Endothelial cell of hepatic sinusoid (primary cell): ENCODE data around the gene SMG1.
"Not testable (repeated sequence)": the region's sequence is repeated elsewhere in the genome, so short reads cannot be mapped to it uniquely, and the experiment has no call there.

Experiments used
- in situ Hi-C: cut with HindIII; loops from 2 replicates; pipeline ENCODE4 v1.10.0; 2017; ENCODE audit warnings: low sequenced_read_pairs

Gene SMG1

DNA sequence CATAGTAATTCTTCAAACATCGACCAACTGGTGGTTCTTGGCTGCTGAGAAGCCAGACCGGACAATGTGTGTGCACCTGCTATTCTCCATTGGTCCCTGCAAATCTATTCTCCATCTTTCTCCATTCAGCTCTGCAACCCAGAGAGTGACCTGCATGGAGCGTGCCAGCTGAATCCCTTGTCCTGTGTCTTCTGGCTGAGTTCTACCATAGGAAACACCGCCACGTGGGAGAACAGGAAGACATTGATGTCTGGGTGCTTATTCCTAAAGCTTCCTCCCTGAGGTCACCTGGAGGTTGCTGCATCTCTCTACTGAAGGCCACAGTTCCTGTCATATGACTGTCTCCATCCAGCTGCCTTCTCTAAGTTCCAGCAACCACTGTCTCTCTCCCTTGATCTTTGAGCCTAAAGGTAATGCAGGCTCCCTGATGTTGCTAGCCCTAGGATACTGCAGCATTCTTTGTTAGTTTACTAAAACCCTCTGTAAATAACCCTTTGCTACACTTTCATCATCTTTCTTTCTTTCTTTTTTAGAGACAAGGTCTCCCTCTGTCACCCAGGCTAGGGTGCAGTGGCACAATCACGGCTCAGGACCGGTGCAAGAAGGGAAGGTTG lies 10.6 kb upstream of the SMG1 start:
- in situ Hi-C loops, result no loop called here

DNA sequence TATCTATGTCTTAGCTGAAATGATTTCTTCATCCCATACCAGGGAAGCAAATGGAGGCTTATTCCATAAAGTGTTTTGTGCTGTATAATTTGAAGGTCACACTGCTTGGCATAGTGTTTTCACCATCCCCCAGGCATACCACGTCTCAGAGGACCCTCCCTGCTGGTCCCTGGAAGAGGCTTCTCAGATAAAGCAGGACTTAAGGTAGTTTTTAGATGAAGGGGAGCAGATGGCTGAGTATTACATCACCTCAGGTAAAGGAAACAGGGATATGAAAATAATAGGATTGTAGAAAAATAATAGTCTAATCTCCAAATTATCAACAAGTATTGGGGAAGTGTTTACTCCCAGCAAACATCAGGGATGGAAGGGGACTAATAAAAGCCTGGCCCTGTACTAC lies 7.3 kb upstream of the SMG1 start:
- in situ Hi-C loops, result no loop called here

DNA sequence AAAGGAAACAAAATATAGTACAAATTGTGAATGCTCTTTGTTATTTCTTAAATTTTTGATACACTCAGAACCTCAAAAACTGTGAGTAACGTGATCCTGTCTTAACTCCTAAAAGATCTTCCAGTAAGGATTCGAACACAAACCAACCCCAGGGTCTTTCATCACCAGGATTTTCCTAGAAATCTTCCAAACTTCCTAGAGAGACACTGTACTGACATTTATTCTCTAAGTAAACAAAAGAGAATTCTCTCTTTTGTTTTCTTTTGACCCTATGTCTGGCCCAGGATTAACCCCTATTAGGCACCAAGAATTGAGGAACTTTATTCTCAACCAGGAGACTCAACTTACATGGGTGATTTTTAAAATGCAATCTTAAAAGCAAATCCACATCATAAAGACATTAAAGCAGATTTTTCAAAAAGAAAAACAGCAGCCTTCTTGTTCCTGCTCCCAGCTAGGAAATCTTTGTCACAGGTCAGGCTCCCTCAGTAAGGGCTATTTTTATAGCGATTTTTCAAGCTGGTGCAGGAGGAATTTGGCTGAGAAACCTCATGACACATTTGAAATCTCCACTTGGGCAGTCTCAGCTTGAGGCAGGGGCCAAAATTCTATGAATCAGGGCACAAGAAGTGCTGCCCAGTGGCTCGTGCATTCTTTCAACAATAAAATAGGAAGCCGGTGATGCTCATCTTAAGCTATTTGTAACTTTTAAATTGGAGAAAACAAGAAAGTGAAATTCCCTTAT lies 6.2 kb upstream of the SMG1 start:
- in situ Hi-C loops, result no loop called here

DNA sequence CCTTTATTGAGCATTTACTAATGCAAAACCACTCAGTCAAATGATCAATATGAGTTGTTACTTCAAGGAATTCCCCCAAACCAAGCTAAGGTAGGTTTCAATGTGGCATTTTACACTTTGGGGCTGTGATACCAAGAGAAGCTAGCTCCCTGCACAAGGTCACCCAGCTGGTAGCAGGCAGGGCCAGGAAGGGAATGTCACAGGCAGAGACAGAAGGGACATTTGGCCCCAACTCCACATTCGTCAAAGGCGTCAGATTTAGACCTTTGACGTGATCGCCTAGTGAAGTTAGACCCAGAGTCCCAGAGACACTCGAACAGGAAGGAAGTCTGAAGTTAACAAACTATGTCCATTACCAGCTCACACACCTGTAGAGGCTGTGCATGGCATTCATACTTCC lies 5.5 kb upstream of the SMG1 start:
- in situ Hi-C loops, result no loop called here

DNA sequence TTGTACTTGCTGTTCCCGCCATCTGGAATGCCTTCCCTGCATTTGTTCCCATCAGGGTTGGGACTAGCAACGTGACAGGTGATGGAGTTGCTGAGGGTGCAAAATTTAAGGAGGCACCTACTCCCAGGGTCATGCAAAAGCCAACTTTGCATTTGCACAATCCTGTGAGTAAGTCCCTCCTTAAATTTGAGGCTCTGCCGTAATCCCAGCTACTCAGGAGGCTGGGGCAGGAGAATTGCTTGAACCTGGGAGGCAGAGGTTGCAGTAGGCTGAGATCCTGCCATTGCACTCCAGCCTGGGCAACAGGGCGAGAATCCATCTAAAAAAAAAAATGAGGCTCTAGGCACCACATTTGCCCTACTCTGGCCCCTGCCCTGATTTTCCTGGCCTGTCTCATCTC lies 3.9 kb upstream of the SMG1 start:
- in situ Hi-C loops, result not testable (repeated sequence)

DNA sequence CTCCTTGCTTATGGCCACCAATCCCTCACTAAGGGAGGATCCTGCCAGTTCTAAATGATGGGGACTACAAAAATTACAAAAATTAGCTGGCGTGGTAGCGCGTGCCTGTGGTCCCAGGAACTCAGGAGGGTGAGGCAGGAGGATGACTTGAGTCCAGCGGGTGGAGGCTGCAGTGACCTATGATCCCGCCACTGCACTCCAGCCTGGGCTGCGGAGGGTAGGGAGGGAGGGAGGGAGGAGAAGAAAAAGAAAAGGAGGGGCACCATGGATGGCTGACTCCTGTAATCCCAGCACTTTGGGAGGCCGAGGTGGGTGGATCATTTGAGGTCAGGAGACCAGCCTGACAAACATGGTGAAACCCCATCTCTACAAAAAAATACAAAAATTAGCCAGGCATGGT lies 1.9 kb upstream of the SMG1 start:
- in situ Hi-C loops, result not testable (repeated sequence)

DNA sequence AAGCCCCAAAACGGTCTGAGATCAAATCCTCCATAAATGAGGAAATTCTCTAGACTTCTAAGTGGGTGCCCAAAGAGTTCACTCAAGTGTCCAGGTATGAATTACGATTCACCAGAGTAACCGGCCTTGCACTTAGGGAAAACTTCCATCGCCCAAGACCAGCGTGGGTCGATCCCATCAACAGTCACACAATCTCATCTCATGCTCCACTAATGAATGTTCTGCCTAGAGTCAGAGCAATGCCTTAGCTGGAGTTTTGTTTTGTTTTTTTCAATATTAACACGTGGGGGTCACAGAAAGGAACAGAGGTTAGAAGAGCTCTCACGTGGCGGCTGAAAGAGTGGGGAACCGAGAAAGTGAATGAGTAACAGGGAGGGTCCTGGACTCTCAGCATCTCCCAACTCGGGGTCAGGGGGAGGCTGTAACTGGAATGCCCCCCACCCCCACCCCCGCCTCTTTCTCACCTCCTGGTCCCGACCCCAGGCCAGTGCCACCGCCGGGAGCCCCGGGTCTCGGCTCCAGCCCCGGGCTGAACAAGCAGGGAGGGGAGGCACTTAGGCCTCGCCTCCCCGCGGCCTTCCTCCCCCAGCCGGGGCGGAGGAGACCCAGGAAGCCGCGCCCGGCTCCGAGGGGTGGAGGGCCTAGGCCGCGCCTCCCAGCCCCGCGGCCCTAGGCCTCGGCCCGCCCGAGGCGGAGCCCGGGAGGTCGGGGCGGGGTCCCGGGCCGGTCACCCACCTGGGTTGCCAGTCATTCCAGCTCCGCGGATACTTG lies 808 bp downstream of the SMG1 start:
- in situ Hi-C loops, result not testable (repeated sequence)

DNA sequence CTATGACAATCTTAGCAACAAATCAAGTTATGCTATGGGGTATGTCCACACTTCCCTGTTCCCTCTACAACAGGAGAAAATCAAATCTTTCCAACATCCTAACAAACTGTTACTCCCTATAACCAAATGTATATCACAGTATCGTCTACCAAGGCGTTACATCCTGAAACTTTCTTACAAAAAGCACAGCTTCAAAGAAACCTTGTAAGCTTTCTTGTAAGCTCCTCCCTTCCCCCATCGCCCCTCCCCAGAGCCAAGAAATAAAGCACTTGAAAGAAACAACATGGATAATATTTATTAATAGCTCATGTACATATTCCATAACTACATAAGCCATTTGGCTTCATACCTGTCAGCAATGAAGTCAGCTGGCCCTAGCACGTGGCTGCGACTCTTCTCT lies 2.3 kb downstream of the SMG1 start:
- in situ Hi-C loops, result not testable (repeated sequence)

DNA sequence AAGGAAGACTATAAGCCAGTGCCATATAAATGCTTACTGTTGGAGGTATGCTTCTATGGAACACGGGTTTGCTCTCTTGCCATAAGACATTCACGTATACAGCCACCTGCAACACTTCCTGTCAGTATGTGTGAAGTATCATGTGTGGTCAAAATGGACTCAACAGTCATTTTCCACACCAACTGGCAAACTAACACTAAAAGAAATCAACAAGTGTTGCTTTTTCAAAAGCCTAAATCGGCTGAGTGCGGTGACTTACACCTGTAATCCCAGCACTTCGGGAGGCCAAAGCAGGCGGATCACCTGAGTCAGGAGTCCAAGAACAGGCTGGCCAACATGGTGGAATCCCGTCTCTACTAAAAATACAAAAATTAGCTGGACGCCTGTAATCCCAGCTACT lies 3.1 kb downstream of the SMG1 start:
- in situ Hi-C loops, result not testable (repeated sequence)

DNA sequence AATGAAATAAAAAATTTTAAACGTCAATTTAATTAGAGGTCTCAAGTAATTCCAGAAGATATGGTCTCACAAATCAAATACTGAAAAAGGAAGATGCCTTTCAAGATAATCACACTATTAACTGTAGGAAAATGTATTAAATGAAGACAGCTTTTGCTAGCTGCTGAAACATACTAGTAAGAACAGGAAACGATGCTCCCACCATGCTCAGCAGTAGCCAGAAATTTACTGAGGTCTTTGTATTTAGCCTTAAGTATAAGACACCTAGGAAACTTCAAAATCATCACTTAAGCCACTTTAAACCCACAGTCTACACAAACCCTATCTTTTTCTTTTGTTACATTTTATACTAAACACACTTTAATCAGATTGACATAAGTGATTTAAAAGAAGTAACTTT lies 16.6 kb downstream of the SMG1 start:
- in situ Hi-C loops, result not testable (repeated sequence)

DNA sequence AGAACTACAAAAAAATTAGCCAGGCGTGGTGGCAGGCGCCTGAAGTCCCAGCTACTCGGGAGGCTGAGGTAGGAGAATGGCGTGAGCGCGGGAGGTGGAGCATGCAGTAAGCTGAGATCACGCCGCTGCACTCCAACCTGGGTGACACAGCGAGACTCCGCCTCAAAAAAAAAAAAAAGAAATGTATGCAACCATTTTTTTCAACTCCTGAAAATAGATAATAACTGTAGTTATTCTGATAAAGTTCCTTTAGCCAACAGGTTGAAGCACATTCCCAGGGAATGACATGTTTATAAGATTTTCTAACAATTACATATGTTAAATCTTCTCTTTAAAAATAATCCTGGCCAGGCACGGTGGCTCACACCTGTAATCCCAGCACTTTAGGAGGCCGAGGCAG lies 17.5 kb downstream of the SMG1 start:
- in situ Hi-C loops, result not testable (repeated sequence)

DNA sequence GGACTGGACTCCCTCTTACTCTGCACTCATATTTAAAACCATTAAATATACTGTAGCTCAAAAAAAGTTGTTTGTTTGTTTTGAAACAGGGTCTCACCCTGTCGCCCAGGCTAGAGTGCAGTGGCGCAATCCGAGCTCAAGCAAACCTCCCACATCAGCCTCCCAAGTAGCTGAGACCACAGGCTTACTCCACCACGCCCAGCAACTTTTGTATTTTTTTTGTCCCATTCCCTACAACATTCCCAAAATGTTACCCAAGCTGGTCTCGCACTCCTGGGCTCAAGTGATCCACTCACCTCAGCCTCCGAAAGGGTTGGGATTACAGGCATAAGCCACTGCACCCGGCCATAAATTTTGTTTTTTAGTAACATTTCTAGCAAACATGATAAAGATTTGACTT lies 23.4 kb downstream of the SMG1 start:
- in situ Hi-C loops, result not testable (repeated sequence)

DNA sequence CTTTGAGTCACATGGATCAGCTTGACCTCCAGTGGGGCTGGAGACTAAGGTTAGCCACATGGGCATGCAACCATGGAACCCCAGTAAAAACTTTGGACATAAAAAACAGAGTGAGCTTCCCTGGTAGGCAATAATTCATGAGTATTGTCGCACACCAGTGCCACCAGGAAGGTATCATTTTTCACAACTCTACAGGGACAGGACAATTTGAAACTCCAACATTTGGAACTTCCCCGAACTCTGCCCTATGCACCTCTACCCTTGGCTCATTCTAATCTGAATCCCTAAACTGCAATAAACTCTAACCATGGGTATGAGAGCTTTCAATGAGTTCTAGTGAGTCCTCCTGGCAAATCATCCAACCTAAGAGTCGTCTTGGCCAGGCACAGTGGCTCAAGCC lies 24.2 kb downstream of the SMG1 start:
- in situ Hi-C loops, result not testable (repeated sequence)

DNA sequence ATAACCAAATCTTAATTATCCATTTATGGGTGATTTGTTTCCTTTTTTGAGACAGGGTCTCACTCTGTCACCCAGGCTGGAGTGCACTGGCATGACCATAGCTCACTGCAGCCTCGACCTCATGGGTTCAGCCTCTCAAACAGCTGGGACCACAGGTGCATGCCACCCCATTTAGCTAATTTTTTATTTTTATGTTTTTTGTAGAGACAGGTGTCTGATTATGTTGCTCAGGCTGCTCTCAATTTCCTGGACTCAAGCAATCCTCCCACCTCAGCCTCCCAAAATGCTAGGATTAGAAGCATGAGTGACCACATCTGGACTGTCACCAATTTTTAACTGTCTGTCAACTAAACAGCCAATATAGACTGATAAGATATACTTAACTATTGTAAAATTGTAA lies 25.0 kb downstream of the SMG1 start:
- in situ Hi-C loops, result not testable (repeated sequence)

DNA sequence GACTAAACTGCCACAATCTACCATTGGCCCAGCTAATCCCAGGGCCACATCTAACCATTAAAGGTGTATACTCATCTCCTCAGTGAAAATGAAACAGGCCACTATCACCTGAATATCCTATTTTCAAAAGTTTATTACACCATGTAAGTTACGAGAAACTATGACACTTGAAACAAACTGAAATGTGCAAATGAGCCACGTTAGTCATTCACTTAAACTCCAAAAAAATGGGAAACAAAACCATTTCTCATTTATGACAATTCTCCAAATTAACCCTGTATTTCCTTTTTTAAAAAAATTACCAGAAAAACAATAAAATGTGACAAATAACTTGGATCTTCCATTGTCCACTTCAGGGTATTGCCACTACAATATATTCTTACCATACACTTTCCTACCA lies 41.8 kb downstream of the SMG1 start:
- in situ Hi-C loops, result not testable (repeated sequence)

DNA sequence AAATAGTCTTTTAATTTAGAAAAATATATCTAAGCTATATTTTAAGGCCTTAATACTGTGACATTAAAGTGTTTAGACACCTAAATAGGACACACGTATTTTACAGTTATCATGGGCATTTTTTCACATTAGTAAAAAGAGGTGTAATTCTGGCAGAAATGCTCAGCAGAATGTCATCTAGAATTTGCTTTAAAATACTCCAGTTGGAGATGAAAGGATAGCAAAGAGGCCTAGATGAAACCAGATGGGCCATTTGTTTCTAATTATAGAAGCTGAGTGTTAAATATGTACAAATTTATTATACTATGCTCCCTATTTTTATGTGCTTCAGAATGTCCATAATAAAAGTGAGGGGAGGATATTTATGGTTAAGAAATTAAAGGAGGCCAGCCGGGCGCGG lies 48.5 kb downstream of the SMG1 start:
- in situ Hi-C loops, result not testable (repeated sequence)

DNA sequence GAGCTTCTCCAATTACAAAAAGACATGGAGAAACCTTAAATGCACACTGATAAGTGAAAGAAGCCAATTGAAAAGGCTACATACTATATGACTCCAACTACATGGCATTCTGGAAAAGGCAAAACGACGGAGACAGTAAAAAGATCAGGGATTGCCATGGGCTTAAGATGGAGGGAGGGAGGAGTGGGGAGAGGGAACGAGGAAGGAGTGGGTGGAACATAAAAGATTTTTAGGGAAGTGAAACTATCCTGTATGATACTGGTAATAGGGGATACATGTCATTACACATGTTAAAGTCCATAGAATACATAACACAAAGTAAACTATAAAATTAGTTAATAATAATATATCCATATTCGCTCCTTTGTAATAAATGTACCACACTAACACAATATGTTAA lies 48.9 kb downstream of the SMG1 start:
- in situ Hi-C loops, result not testable (repeated sequence)

DNA sequence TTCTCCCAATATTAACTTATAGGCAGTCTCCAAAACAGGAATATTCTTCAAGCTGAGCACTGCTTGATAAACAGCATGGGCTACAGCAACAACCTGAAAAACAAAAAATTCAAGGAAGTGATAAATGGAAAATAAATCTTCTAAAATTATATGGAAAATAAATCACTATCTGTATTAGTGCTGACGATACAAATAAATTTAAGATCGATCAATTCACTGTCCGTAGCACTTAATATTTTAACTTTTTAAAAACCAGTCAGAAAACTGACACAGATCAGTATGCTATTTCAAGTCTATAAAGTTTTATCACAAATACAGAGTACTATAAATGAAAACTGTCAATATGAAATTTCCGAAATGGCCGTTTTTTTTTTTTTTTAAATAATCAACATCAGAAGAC lies 49.9 kb downstream of the SMG1 start:
- in situ Hi-C loops, result not testable (repeated sequence)

DNA sequence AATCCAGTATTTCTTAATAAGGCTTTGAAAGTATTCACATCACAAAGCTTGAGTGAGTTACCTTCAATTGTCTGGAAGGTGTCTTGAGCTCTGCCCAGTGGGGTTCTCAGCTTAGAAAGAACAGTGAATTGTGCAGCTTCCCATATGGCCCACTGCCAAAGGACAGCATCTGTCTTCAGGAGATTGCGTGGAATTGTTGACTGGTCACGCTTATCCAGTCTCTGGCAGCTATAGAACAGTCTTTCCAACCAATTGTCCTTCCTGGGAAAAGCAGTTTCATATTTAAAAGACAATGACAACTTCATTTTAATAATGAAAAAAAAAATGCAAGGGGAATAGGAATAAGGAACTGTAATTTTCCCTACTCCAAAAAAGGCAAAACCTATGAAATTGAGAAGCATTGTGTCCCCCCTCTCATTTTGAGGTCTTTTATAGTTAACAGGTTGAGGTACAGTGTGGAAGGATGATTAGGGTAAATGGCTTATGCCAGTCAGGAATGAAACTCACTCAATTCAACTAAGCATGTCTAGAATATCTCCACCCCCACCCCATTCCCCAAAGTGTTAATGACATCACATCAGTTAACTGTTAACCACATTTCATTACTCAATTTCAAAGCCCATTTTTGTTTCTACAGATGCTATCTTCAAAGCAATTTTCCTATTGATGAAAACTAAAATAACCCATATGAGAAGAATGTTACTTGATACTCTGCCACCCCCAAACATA lies 57.0 kb downstream of the SMG1 start:
- in situ Hi-C loops, result not testable (repeated sequence)

DNA sequence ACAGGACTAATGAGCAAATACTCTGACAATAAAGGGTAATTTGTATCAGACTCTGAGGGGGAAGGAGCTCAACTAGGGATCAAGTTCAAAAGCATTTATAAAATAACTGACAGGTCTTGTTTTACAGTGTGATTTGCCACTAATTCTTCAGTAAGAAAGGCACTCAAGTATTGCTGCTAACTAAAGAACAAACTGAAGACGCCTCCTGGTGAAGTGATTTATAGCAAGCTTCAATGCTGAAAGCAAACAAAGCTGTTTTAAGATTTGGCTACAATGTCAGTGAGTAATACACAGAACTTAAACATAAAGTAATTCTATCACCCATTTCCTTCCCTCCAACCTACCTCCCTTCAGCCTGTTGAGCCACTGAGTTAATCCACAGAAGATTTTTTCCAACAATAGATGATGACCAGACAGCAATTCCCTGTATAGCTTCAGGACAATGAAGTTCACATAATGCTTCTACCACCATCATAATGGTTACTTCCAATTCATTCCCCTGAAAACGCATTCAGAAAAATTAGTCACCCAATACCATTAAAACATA lies 59.9 kb downstream of the SMG1 start:
- in situ Hi-C loops, result not testable (repeated sequence)

DNA sequence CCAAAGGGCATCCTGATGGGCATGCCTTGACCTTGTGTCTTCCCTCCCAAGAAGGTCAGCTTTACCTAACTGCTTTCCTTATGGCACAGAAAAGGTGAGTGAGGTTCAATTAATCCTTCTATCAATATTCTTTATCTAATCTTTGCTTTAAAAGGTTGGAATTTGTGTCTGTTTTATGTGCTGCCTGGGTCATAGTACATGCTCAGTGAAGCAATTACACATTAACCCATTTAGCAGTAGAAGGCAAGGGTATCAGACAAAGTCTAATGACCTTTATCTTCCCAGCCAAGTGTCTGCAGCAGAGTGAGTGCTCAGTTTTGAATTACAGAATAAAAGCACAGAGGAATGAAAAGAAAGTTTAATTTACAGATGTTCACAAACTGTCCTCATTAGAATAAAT lies 63.3 kb downstream of the SMG1 start:
- in situ Hi-C loops, result not testable (repeated sequence)
